HG02973 (cell line): ENCODE results near the gene ADAM12.
"Not testable (repeated sequence)": the region's sequence is repeated elsewhere in the genome, so short reads cannot be mapped to it uniquely, and the experiment has no call there.

ENCODE experiments used
- ATAC-seq: cut with Tn5 transposase; IDR thresholded peaks from one replicate; pipeline ENCODE4 v1.9.1; 2021; ENCODE audit warnings: moderate library complexity; ENCODE audit not compliant: unreplicated experiment

ADAM12 gene

DNA sequence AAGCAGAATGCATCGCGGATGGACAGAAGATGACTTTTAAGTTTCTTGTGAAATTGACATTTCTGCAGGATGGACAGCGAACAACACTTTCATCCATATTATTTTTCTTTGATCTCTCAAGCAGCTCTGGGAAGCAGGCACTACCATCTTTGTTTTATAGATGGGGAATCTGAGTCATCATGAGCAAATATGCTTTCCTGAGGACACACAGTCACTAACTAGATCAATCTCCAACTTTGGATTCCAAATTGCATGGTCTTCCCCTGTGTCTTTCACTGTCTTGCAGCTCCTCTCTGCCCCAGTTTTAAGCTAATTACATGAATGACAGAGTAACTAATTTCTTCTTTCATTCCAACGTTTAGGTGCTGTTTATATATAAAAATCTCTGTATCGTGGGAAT, 201.5 kb downstream of the ADAM12 start:
- no peak for ATAC-seq

DNA sequence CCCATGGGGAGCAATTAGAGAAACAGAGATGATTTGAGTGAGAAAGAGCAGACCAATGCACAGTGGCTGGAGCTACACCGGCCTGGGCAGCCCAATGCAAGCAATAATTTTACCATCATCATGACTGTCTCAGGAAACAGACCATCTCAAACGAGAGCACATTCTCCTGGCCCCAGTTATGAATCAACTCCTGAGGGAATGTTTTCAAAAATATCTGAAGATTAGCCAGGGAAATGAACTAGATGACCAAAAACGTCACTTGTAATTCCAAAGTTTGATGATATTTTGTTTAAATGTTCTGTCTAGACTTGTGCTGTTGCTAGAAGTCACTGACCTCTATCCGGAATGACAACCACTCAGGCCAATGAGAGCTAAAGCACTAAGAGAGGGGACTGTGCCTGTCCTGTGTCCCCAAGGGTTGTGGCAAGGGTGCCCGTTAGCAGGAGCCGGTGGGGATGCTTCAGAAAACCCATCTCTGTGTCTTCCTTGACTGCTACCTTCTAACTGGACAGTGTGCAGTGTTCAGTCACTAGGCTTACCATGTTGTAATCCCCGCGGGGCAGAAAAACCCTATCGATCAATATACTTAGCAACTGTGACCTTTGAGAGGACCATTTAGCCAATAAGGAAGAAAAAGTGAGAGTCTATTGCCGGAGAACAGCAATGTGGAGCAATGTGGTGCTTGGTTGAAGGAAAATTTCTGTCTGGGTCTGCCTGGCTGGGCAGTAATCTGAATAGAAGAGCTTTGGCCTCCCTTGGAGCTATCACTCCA, 202.4 kb downstream of the ADAM12 start:
- no peak for ATAC-seq

DNA sequence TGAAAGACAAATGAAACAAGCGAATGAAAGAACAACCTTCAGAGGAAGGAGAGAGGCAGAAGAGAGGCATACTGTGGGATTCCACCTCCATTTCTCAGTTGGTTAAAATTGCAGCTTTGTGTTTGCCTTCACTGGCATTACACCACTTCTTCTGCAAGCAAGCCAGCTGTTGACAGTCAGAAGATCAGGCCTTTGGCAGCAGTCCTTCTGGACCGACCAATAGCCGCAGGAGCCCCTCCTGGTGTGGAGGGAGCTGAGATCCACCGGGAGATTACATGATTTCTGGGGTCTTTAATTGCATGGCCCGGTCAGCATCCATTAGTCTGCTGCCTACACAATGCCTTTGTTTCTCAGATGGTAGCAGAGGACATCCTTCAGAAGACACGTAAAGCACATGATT, 206.7 kb downstream of the ADAM12 start:
- no peak for ATAC-seq

- ATAC-seq: no peak
Measured at GRCh38 chr10:126179637-126180036, 208.6 kb downstream of the ADAM12 start.

GRCh38 chr10:126177417-126178030, 210.8 kb downstream of the ADAM12 start:
- ATAC-seq: no peak

- no peak for ATAC-seq
Measured at GRCh38 chr10:126175641-126176262, 212.5 kb downstream of the ADAM12 start.

- not testable (repeated sequence) for ATAC-seq
Measured at GRCh38 chr10:126172755-126173154, 215.5 kb downstream of the ADAM12 start.

DNA sequence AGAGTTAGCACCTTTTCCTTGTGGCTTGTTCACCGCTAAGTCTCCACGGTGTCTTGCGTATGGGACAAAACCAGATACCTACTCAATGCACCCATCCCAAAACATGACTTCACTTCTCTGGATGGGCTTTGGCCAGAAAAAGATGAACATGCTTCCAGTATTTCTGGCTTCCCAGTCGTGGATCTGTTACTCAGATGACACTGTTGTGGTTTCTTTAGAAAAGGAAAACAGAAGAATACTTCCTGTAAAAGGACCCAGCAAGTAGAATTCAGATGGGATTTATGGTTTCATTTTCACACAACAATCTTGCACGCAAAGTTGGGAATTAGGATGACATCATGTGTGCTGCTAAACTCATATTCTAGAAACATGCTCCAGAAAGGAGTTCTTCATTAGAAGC, 216.7 kb downstream of the ADAM12 start:
- no peak for ATAC-seq

GRCh38 chr10:126170776-126171175, 217.5 kb downstream of the ADAM12 start:
- no peak for ATAC-seq

GRCh38 chr10:126170371-126170770, 217.9 kb downstream of the ADAM12 start:
- ATAC-seq: no peak

DNA sequence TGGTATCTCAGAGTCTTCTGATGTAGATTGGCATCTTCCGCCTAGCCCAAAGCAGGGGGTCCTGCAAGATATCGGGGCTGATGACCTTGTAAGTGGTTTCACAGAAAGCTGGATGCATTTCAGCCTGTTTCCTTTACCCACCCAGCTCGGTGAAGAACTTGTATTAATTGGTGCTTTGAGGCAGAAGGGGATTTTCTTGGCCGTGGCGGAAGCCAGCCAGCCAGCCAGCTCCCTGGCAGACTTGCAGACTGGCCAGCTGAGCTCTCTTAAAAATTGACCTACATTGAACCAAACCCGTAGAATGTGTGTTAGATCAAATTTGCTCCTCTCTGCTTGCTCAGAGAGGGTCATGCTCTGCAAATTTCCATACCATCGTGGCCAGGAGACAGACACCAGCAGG, 218.4 kb downstream of the ADAM12 start:
- ATAC-seq: no peak

DNA sequence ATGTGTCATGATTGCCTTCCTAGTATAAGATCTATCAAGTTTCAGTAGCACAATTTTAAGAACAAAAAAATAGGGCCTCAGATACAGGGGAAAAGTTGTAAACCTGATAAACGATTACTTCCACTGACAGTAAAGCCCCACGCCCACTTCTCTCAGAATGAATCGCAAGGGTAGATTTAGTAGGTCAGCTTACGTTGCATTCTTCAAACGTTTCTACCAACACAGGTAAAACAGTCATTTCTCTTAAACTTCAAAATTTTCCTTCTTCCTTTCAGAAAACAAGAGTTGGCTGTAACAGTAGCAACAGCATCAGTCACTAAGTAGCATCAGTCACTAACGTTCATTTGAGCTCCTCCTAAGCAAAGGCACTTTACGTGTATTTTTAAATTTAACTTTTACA, 221.5 kb downstream of the ADAM12 start:
- no peak for ATAC-seq

DNA sequence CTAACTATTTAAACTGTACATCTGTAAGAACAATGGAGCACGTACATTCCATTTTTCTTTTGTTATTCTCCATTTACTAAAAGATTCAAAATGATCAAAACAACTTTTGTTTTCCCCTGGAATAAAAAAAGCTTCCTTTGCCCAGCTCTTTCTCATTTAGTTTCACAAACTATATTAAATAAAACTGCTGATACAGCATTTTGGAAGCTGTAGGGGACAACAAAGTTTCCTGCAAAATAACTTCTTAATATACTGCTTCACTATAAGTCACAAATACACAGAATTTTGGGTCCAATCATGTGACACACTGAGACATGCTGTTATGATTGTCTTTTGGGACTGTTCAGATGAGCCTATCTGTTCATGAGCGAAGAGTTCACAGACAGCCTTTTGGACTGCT, 222.4 kb downstream of the ADAM12 start:
- no peak for ATAC-seq

DNA sequence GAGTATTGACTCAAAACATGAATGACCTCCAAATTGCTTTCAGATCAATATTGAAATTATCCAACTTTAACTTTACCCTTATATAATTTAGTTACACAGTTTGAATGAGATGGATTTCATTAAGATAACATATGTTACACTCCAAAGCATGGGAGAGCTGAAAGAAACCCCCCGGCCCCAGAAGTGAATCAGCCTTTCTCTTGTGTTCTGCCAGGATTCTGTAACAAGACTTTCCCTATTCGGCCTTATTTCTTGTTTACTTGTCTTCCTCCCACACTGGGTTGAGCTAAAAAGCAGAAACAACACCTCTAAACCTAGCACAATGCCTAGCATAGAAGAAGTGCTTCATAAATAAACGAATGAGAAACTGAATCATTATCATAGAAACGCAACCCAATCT, 224.8 kb downstream of the ADAM12 start:
- ATAC-seq: no peak

- no peak for ATAC-seq
Measured at GRCh38 chr10:126161691-126162090, 226.6 kb downstream of the ADAM12 start.

DNA sequence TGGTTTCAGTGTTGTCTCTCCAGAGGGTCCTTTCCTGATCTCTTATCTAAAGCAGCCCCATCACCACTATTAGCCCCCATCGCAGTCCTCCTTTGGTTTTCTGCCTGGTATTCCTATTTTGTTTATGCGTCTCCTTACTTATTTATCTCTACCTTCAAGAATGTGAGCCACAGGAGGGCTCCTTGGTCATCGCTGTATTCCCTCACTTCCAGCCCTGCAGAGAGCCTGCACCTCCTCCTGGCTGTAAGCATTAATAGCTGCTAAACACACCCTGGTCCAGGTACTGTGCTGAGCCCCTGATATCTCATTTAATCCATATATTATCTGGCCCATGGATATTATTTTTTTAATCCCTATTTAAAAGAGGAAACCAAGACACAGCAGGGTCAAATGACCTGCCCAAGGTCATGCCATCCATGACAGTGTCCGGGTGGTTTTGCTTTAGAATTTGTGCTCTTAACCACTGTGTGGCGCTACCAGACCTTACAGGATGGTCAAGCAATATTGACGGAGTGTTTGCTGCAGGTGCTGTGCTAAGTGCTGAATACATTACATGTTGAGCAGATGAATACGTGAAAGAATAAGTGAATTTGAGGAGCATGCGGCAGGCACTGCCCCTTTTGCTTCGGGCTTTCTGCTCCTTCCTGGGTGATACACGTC, 227.2 kb downstream of the ADAM12 start:
- ATAC-seq: no peak

GRCh38 chr10:126160571-126160970, 227.7 kb downstream of the ADAM12 start:
- no peak for ATAC-seq

DNA sequence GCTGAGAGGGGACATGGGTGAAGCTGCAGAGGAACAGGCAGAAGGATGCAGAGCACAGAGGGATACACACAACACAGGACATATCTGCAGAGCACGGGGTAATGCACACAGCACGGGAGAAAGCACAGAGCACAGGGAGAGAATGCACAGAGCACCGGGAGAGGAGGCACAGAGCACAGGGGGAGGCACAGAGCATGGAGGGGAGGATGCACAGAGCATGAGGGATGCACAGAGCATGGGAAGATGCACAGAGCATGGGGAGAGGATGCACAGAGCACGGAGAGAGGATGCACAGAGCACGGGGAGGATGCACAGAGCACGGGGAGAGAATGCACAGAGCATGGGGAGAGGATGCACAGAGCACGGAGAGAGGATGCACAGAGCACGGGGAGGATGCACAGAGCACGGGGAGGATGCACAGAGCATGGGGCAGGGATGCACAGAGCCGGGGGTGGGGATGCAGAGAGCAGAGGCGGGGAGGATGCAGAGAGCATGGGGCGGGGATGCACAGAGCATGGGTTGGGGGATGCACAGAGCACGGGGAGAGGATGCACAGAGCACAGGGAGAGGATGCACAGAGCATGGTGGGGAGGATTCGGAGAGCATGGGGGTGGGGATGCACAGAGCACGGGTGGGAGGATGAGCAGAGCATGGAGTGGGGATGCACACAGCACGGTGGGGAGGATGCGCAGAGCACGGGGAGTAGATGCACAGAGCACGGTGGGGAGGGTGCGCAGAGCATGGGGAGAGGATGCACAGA, 230.0 kb downstream of the ADAM12 start:
- ATAC-seq: no peak

DNA sequence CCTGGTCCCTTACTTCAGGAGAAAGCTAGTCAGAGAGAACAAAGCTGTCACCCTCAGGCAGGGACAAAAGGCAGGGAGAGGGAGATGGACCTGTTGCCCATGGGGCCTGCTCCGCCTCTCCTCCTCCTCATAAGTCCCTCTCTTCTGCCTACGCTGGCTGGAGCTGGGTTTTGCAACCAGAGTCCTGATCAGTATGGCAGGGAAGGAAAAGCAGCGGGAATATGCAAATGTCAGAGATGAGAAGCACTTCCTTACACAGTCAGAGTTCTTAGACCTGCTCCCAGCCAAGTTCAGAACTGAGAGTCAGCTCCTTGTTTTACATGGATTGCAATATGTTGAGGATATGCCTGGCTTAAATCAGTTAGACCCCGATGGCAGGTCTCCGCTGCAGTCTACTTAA, 231.1 kb downstream of the ADAM12 start:
- no peak for ATAC-seq

DNA sequence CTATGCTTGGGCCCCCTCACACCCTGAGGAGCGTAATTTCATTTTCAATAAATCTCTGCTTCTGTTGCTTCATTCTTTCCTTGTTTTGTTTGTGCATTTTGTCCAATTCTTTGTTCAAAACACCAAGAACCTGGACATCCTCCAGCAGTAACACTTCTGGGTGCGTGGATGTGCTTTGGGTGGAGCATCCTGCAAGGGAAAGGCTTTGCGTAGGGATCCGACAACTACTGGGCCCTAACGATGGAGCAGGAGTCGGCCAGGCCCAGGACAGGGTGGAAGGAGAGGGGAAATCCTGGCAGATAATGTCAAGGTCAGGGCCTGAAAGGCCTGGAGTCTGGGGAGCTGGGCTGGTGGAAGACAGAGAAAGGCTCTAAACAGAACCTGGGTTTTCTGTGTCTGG, 231.8 kb downstream of the ADAM12 start:
- ATAC-seq: no peak

DNA sequence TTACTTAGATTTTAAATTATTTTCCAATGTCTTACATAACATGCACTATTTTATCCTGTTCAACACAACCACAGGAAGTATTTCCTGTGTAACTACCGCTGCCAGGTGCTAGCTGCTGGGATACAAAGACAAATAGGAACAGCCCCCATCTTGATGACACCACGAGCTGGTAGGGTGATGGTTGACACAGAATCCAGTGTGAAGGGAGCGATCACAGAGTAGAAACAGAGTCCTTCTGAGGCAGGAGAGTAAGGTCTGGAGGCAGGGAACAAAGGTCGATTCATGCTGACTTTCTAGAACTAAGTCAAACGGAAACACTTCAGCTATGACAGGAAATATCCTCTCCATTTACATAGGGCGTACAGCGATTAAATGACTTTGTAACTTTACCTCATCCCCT, 232.3 kb downstream of the ADAM12 start:
- ATAC-seq: no peak
